ENCODE data around the gene HDDC2.

Gene HDDC2

DNA sequence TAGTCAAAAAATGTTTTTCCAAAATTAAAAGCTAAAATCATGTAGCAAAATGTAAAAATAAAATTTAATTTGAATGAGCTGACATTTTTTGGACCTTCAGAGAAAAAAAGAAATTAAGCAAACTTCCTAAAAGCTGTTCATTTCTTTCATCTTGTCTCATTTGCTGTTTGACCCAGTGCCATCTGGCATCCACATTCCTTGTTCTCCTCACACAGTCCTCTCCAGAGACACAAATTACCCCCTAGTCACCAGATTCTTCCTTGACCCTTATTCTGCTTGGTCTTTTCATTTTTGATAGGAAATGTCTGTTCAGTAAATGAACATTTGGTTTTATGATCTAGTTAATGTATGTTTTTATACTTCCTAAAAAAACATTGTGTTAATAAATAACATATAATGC is 55.2 kb downstream of the HDDC2 start:
- H3K27ac ChIP-seq = no peak overlapping the region
- TF ChIP-seq, protein P1, sequence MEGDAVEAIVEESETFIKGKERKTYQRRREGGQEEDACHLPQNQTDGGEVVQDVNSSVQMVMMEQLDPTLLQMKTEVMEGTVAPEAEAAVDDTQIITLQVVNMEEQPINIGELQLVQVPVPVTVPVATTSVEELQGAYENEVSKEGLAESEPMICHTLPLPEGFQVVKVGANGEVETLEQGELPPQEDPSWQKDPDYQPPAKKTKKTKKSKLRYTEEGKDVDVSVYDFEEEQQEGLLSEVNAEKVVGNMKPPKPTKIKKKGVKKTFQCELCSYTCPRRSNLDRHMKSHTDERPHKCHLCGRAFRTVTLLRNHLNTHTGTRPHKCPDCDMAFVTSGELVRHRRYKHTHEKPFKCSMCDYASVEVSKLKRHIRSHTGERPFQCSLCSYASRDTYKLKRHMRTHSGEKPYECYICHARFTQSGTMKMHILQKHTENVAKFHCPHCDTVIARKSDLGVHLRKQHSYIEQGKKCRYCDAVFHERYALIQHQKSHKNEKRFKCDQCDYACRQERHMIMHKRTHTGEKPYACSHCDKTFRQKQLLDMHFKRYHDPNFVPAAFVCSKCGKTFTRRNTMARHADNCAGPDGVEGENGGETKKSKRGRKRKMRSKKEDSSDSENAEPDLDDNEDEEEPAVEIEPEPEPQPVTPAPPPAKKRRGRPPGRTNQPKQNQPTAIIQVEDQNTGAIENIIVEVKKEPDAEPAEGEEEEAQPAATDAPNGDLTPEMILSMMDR (conservative IDR thresholded peaks at IDR 0.05) = no peak

DNA sequence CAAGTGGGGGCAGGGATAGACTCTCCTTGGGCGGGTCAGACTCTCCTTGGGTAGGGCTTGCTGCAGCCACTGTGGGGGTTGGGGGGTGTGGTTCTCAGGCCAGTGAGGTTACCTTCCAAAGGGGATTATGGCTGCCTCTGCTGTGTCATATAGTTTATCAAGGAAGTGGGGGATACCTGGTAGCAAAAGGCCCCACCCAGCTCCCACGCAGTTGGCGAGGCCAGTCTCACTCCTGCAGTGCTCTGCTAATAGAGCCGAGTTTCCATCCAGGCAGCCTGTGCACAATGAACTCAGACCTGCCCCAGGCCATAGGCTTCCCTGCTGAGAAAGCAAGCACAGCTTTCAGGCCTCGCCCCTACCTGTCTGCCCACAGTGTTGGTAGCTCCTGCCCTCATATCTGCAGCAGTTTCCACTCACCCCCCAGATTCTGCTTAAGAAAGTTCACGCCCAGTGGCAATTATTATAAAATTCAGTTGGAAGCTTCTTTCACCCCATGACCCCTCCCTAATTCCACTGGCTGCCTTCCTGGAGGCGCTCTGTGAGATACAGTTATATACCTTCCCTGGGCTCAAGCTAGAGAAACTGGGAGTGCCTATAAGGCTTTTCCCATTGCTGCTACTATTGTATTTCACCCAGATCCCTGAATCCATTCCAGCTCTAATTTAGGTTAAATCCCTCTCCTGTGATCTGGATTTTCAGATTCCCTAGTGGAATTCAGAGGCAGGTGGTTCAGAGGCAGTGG is 56.1 kb downstream of the HDDC2 start:
- TF ChIP-seq, protein P1 (conservative IDR thresholded peaks at IDR 0.05) = no peak

DNA sequence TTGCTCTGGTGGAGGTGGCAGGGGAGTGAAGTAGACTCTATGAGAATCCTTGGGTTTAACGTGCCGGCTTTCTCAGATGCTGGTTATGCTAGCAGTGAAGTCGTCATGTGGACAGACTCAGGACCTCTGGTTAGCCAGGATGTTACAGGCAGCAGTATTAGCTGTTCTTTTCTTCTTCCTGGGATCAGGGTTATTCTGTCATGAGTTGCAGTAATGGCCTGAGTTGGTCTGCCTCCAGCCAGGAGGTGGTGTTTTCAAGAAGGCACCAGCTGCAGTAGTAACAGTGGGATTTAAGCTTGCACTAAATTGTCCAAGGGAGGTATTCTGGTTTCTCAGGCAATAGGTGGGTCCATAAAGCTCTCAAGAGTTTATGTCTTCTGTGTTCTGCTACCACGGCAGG is 56.7 kb downstream of the HDDC2 start:
- TF ChIP-seq, protein P1 (conservative IDR thresholded peaks at IDR 0.05) = no peak

More for the DNA sequence above, 56.1 kb downstream of the HDDC2 start:
- H3K27ac ChIP-seq = no peak overlapping the region

DNA sequence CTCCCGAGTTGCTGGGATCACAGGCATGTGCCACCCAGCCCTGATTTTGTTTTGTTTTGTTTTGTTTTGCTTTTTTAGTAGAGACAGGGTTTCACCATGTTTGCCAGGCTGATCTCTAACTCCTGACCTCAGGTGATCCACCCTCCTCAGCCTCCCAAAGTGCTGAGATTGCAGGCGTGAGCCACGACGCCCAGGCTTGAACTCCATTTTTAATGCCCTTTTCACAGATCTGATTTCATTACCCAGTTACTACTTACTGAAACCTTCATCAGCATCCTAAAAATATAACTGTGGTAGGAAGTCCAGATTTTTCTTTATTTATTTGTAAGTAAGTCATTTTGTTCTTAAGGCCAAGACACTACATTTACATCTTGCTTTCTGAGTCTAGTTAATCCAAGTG is 64.0 kb downstream of the HDDC2 start:
- TF ChIP-seq, protein P1 (conservative IDR thresholded peaks at IDR 0.05) = no peak
- H3K27ac ChIP-seq = no peak overlapping the region

More for the DNA sequence above, 56.7 kb downstream of the HDDC2 start:
- H3K27ac ChIP-seq = no peak overlapping the region

DNA sequence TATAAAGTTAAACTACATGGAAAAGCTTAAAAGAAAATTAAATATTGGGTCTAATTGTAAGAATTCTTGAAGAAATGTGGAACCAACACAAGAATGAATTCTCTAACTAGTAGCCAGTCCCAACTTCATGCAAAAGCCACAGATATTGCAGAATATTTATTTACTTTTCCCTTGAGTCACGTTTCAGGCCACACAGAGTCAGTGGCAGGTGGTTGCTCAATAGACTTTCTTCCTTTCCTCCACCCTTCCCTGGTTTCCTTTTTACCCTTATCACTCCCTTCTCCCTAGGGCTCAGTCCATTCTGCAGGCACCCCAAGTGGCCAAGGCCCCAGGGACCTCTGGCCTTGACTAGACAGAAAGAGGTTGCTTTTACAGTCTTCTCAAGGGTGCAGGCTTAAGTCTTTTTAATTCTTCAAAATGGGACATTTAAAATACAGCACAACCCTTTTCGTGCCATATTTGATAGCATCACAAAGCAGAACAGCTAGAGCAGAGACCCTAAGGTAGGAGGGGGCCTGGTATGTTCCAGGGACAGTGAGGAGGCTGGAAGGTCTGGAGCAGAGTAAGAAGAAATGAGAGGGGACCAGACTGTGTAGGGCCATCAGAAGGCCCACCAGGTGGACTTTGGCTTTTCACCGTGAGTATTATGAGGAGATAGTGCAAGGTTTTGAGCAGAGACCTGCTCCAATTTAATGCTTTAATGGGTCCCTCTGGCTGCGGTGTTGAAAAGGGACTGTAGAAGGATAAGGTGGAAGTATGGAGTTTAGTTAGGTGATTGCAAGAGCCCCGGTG is 65.0 kb downstream of the HDDC2 start:
- TF ChIP-seq, protein P1 (conservative IDR thresholded peaks at IDR 0.05) = no peak
- no peak overlapping the region for H3K27ac ChIP-seq

DNA sequence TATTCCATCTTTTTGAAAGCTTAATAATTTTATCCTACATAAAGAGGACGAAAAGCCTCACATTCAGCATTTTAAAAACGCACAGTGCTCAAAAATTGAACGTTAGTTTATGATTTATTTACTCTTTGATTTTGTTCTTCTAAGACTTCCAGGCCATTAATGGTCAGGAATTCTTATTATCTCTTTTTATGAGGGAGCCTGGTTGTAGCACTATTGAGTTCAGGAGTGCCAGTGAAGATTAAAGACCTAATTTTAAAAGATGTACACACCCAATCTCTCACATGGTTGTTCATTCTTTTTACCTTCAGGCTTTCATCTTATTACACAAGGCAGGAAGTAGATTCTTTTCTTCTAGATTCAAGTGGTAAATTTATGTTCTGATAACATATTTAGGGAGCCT is 68.6 kb downstream of the HDDC2 start:
- TF ChIP-seq, protein P1 (conservative IDR thresholded peaks at IDR 0.05) = no peak

DNA sequence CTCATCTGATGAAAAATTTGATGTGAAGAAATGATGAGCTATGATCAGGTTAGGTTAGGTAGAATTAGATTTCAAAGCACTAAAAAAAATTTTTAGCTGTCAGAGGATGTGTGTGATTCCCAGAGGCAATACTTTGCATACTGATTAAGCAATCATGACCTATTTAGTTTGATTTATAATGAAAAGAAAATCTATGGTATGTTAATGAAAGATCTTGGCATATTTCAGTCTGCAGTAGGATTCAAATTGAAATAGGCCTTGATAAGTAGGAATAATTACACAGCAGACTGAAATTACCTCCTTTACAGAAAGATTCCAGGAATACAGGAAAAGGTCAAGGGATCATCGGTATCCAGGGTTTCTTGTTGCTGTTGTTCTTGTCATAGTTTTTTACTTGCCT is 69.3 kb downstream of the HDDC2 start:
- TF ChIP-seq, protein P1 (conservative IDR thresholded peaks at IDR 0.05) = no peak

More for the DNA sequence above, 68.6 kb downstream of the HDDC2 start:
- H3K27ac ChIP-seq = peak overlapping the region; percentile 28; the same call in 1 of the 2 replicates

More for the DNA sequence above, 69.3 kb downstream of the HDDC2 start:
- H3K27ac ChIP-seq = peak overlapping the region; percentile 28; the same call in 1 of the 2 replicates
